Measurements from ENCODE around the gene STRN3. TPM values are rescaled to one million over a fixed set of nuclear protein-coding genes. Genes with fewer than 3 reads are reported as not detected.

Gene STRN3
- total RNA-seq, 1 donor from 2014 or later: 48.9 TPM

DNA sequence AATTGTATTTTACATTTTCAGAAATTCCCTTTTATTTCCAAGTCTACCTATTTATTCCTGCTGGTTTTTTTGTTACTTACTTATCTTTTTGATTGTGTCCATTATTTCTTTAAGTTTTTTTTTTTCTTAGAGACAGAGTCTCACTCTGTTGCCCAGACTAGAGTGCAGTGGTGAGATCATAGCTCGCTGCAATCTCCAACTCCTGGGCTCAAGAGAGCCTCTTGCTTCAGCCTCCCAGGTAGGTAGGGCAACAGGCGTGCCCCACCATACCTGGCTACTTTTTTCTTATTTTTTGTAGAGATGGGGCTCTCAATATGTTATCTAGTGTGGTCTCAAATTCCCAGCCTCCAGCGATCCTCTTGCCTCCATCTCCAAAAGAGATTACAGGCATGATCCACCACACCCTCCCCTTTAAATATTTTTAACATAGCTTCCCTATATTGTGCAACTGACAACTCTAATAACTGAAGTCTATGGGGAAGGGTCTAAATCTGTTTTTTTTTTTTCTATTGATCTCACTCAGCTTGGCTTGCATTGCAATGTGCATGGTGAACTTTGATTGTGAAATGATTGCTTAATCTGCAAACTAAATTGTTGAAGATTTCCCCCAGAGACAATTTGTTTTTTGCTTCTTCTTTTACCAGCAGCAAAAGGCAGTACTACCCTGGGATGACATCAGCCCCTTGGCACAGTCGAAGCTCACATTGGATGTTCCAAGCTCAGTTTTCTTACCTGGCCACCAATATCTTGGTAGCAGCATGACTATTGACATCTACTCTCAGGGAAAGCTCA is 177.5 kb downstream of the STRN3 start:
- no peaks in the 10 kb centered on the region for H3K4me1 ChIP-seq
- no peaks in the 10 kb centered on the region for H3K27me3 ChIP-seq
- intact Hi-C loops (cut with DNase I): no loop called here
- no peak overlapping the region for H3K27ac ChIP-seq
- DNase-seq (ENCODE audit: extremely low spot score in 2 of 2): no peak
- no peak overlapping the region for H3K4me3 ChIP-seq
- H3K36me3 ChIP-seq: no peaks in the 10 kb centered on the region
- H3K9me3 ChIP-seq: no peaks in the 10 kb centered on the region
- TF ChIP-seq POLR2AphosphoS5 (IDR thresholded peaks at IDR 0.05; ENCODE audit: insufficient read depth in 1 of 2, low read depth in 1 of 2) (no peak), POLR2A (IDR thresholded peaks at IDR 0.05) (no peak)
- TF ChIP-seq, protein P1, sequence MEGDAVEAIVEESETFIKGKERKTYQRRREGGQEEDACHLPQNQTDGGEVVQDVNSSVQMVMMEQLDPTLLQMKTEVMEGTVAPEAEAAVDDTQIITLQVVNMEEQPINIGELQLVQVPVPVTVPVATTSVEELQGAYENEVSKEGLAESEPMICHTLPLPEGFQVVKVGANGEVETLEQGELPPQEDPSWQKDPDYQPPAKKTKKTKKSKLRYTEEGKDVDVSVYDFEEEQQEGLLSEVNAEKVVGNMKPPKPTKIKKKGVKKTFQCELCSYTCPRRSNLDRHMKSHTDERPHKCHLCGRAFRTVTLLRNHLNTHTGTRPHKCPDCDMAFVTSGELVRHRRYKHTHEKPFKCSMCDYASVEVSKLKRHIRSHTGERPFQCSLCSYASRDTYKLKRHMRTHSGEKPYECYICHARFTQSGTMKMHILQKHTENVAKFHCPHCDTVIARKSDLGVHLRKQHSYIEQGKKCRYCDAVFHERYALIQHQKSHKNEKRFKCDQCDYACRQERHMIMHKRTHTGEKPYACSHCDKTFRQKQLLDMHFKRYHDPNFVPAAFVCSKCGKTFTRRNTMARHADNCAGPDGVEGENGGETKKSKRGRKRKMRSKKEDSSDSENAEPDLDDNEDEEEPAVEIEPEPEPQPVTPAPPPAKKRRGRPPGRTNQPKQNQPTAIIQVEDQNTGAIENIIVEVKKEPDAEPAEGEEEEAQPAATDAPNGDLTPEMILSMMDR (IDR thresholded peaks at IDR 0.05): no peak

MicroRNA genes within 50 kb of the gene (microRNA counts, 767-probe panel; counts per million panel counts)
- microRNA hsa-miR-624-3p: 238 to 261 counts per million in 2 donors

Small RNA genes lying within 50 kb of the gene (microRNA-seq; reads per million reads assigned to microRNA genes)
- gene MIR624 (ENCODE audit: borderline number of aligned reads, borderline replicate concordance): 4.3 reads per million

Small RNA genes lying within 50 kb of the gene (small RNA-seq; reads per million reads assigned to genes)
- gene HIGD1AP17 (not detected), gene MIR624 (not detected)

Other genes starting within 250 kb of the STRN3 start
- gene COCH, start 151.8 kb downstream of the STRN3 start, total RNA-seq: 35.6 TPM
- 3.4 TPM for gene AP4S1, start 730 bp downstream of the STRN3 start, total RNA-seq
- gene HECTD1, start 181.4 kb upstream of the STRN3 start, total RNA-seq: 325 TPM

All from vagina (tissue), 2 donors.